Panc1 (cell line): ENCODE results near the gene ADD1. TPM values are rescaled to one million over a fixed set of nuclear protein-coding genes. Genes with fewer than 3 reads are reported as not detected.

ENCODE experiments used
- ATAC-seq: fragments of 200-7000 bp; cut with Tn5 transposase; 2 replicates; pipeline ENCODE4 v1.9.1; 2020; ENCODE audit warnings: mild to moderate bottlenecking, moderate library complexity
- BruUV-seq: library from RNA; stranded (reverse); fragments of 400-500 nt; replicated peaks from 2 replicates; lab custom pipeline; 2021; lab: Mats Ljungman, UMichigan
- CTCF ChIA-PET: fragments of 300-600 bp; sonication (Branson Sonifier 250); formaldehyde crosslinking; loops from one replicate; lab custom pipeline; 2022; ENCODE audit warnings: antibody characterized with exemption; lab: Charles Lee
- POLR2A ChIA-PET: fragments of 300-600 bp; sonication (Branson Sonifier 250); formaldehyde crosslinking; loops from one replicate; lab custom pipeline; 2022; ENCODE audit warnings: antibody characterized with exemption; lab: Charles Lee
- DNase-seq: peaks from one replicate; pipeline ENCODE4 v3.0.0-alpha.2; 2010; ENCODE audit warnings: low read depth, low spot score
- H3K27ac ChIP-seq: 2 replicates; pipeline ENCODE4 v1.5.1; 2011; ENCODE audit warnings: mild to moderate bottlenecking, low read length, inconsistent platforms
- H3K27me3 ChIP-seq: fragments of 200-500 bp; sonication (Bioruptor generic); 2 replicates; pipeline ENCODE4 v1.6.0; 2014; ENCODE audit warnings: low read length, inconsistent platforms; ENCODE audit not compliant: control insufficient read depth, insufficient read depth
- H3K36me3 ChIP-seq: fragments of 200-500 bp; sonication (Bioruptor generic); 2 replicates; pipeline ENCODE4 v1.5.1; 2014; ENCODE audit warnings: inconsistent platforms, mild to moderate bottlenecking, low read length, moderate library complexity; ENCODE audit not compliant: control insufficient read depth, insufficient read depth
- H3K4me1 ChIP-seq: 2 replicates; pipeline ENCODE4 v1.5.1; 2011; ENCODE audit warnings: inconsistent platforms, mild to moderate bottlenecking, low read length, moderate library complexity; ENCODE audit not compliant: control insufficient read depth, insufficient read depth
- H3K4me3 ChIP-seq, 2 experiments: 2 replicates each; pipeline ENCODE4 v1.5.1; 2011 to 2012; ENCODE audit warnings: low read depth in 2 of 2, low read length in 2 of 2, mild to moderate bottlenecking in 2 of 2, inconsistent platforms in 1 of 2, moderate library complexity in 1 of 2
- H3K9me3 ChIP-seq: fragments of 200-500 bp; sonication (Bioruptor generic); 2 replicates; pipeline ENCODE4 v1.5.1; 2014; ENCODE audit warnings: low read depth, mild to moderate bottlenecking, inconsistent platforms, low read length, moderate library complexity; ENCODE audit not compliant: control insufficient read depth, insufficient read depth
- CTCF ChIP-seq: fragments of 450-650 bp; IDR thresholded peaks from 2 replicates; pipeline ENCODE4 v1.5.1; 2017; ENCODE audit warnings: mild to moderate bottlenecking
- POLR2AphosphoS5 ChIP-seq: IDR thresholded peaks from 2 replicates; pipeline ENCODE4 v1.6.1; 2012; ENCODE audit warnings: mild to moderate bottlenecking, low read depth, low read length, moderate library complexity
- REST ChIP-seq, 2 experiments: IDR thresholded peaks; 2 replicates each; pipeline ENCODE4 v1.6.1; 2011 to 2012; ENCODE audit warnings: low read depth in 2 of 2, control low read depth in 1 of 2, low read length in 1 of 2, mild to moderate bottlenecking in 1 of 2, moderate library complexity in 1 of 2; ENCODE audit not compliant: insufficient read depth in 1 of 2
- SIN3A ChIP-seq: IDR thresholded peaks from 2 replicates; pipeline ENCODE4 v1.6.1; 2012; ENCODE audit warnings: low read depth, mild to moderate bottlenecking, low read length, moderate library complexity, borderline replicate concordance; ENCODE audit not compliant: insufficient read depth
- TCF7L2 ChIP-seq: IDR thresholded peaks from 2 replicates; pipeline ENCODE4 v1.6.1; 2011; ENCODE audit warnings: mild to moderate bottlenecking, low read depth, low read length, inconsistent platforms
- in situ Hi-C: cut with HindIII; loops from 2 replicates; pipeline ENCODE4 v1.10.0; 2016; ENCODE audit warnings: low sequenced_read_pairs, low pct_unique_long_range_greater_than_20kb
- intact Hi-C: fragments of 100-400 bp; cut with micrococcal nuclease; formaldehyde crosslinking; loops from one replicate; pipeline ENCODE4 v1.10.0; 2022; ENCODE audit not compliant: unreplicated experiment
- total RNA-seq: library from RNA; stranded (reverse); gene quantifications from one replicate; pipeline ENCODE4 v1.2.1, GENCODE V29; 2021; ENCODE audit not compliant: unreplicated experiment

ADD1 gene
- total RNA-seq, 1 experiment from 2014 or later = 158 TPM

GRCh38 chr4:2950221-2950989, 106.8 kb downstream of the ADD1 start:
- no peak overlapping the region for H3K27ac ChIP-seq
- H3K27me3 ChIP-seq = no peaks in the 10 kb centered on the region
- ChIA-PET POLR2A (no interaction called here), CTCF (interaction anchor here (1.0 kb wide), 1 partner anchor 88 kb away, joined by 8 read pairs; no protein-coding TSS in a partner anchor)
- no peak for TF ChIP-seq SIN3A
- no peak overlapping the region for H3K4me3 ChIP-seq
- DNase-seq (no peak), ATAC-seq (no peak)
- in situ Hi-C loops (no loop called here), intact Hi-C loops (no loop called here)
- H3K4me1 ChIP-seq = no peaks in the 10 kb centered on the region
- H3K36me3 ChIP-seq = peaks cover 11% of the 10 kb centered on the region
- BruUV-seq = no TSS peak
- H3K9me3 ChIP-seq = no peaks in the 10 kb centered on the region

- POLR2A ChIA-PET = interaction anchor here (0.5 kb wide), 1 partner anchor 43 kb away, joined by 4 read pairs; no protein-coding TSS in a partner anchor
- no peaks in the 10 kb centered on the region for H3K9me3 ChIP-seq
- H3K27ac ChIP-seq = no peak overlapping the region
- peaks cover 3% of the 10 kb centered on the region; the same call in 1 of the 2 replicates for H3K4me1 ChIP-seq
- H3K4me3 ChIP-seq = no peak overlapping the region
- no peak for TF ChIP-seq TCF7L2
- no peak for TF ChIP-seq CTCF
- TF ChIP-seq SIN3A = no peak
- TF ChIP-seq POLR2AphosphoS5 = no peak
- TF ChIP-seq REST (IDR thresholded peaks at IDR 0.05; ENCODE audit: insufficient read depth in 1 of 2, low read depth in 2 of 2, low read length in 1 of 2) = no peak
- in situ Hi-C loops (no loop called here), intact Hi-C loops (no loop called here)
- no TSS peak for BruUV-seq
- ATAC-seq (no peak), DNase-seq (no peak)
- peaks cover 18% of the 10 kb centered on the region for H3K36me3 ChIP-seq
- CTCF ChIA-PET = no interaction called here
- no peaks in the 10 kb centered on the region for H3K27me3 ChIP-seq
Observed at GRCh38 chr4:2953496-2953895, 109.9 kb downstream of the ADD1 start.
